Posterior cingulate gyrus (tissue), 11 donors: ENCODE data around the gene PLEKHA7.
A peak's percentile ranks its signal among the peaks of the same experiment; 100 is the strongest.

Source experiments
- DNase-seq, 10 donors: peaks; one replicate each; pipeline versions ENCODE4 v3.0.0 to v3.0.0-alpha.2; 2020 to 2021; ENCODE audit warnings: mixed read lengths in 3 of 10
- intact Hi-C: fragments of 100-400 bp; cut with DNase I; formaldehyde crosslinking; loops from one replicate; pipeline ENCODE4 v1.15.1; 2023

PLEKHA7 gene

DNA sequence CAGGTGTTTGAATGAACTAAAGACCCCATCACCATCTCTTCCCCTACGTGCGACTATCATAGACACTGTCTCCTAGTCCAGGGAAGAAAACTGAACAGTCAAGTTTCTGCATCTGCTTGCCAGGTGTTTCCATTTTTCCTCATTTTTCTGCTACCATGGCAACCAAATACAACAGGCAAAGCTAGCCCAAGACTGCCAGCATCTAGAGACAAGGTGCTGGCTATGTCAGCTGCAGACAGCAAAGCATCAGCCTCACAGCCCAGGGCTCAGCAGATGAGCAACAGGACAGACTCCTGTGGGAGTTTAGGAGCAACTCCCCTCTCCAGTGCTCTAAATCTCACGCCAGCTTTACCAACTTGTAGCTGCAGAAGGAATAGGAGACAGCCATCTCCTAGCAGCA lies 151.5 kb downstream of the PLEKHA7 start:
- DNase-seq: peak in 1 of 10 donors; percentile 80
- intact Hi-C loops: no loop called here

- no peak for DNase-seq
- intact Hi-C loops: no loop called here
Measured at GRCh38 chr11:16861862-16862261, 152.4 kb downstream of the PLEKHA7 start.

- DNase-seq: no peak
- intact Hi-C loops: no loop called here
Measured at GRCh38 chr11:16860617-16861016, 153.6 kb downstream of the PLEKHA7 start.

DNA sequence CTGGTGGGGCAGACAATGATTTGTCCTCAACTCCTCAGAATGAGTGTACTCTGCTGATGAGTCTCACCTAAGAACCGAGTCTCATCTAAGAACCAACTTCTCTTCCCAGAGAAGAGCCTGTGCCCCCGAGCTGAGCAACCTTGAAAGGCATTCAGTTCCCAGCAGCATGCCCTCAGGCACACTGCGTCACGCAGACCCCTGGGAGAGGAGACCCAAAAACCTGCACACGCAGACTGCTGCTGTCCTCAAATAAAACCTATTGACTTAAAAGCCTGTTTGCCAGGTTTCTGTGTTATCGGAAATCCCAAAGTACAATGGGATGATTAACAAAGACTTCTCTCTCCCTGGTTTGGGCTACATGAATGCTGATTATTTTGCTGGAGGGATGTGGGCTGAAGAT lies 154.6 kb downstream of the PLEKHA7 start:
- intact Hi-C loops: no loop called here
- no peak for DNase-seq

DNA sequence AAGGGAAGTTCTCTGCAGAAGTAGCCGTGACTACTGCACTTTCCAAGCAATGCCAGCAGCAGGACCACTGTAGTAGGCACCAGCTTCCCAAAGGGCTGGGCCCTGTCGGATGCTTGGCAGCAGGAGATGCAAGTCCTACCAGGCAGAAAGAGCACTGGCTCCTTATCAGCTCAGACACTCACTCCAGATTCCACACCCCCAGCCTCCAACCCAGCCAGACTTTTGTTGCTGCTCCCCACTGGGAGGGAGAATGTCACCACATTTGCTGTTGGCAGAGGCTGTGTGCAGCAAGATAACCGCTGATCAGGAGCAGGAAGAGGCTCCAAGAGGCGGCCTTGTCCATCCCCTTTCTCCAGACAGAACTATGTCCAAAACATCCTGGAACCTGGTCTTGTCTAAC lies 157.0 kb downstream of the PLEKHA7 start:
- intact Hi-C loops: no loop called here
- no peak for DNase-seq

DNA sequence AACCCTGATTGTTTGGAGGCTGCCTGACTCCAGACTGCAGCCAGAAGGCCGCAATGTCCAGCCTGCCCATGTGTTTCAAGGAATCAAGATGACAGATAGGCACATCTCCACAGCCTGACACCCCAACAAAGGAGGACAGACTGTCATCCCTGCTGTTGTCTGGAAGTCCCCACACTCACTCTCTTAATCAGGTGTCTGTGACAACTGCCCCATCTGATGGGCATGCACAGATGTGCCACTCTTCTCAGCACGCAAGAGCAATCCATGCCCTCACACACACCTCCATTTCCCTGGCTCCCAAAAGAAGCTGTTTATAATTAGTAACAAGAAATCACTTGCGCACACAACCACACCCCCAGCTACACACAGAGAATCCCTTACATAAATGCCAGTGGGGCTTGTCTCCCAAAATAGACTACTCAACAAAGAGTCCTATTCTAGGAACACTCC lies 158.2 kb downstream of the PLEKHA7 start:
- intact Hi-C loops: no loop called here
- no peak for DNase-seq

DNA sequence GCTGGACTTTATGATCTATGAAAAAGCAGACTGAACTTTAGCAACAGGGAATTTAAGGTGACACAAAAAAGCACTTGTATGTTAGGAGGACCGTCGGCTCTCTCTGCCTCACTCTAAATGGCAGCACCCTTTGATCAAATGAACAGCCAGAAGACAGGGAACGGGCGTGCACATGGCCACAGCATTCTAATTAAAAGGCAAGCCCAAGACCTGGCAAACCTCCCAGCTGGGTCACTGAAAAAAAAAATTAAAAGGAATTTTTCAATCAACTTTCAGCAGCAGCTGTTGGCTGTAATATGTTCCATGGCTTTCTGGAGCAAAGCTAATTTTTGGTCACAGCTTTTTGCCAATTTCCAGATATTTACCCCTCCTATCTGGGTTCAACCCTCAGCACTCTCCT lies 159.2 kb downstream of the PLEKHA7 start:
- intact Hi-C loops: no loop called here
- no peak for DNase-seq

DNA sequence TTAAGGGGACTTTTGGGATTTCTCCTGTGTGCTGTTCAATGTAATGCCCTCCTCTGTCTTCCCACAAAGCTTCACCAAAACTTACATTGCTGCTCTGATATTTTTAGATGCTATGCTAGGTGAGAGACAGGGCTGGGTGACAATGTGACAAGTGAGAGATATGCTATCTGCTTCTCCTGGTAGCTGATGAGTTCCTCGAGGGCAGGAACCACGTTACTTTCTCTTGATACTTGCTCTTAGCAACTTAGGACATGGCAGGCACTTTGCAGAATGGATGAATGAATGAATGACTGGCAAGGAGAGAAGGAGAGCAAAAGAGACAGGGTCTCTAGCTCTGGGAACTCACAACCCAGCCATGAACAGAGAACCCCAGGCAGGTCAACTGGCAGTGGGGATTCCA lies 160.4 kb downstream of the PLEKHA7 start:
- DNase-seq: no peak
- intact Hi-C loops: no loop called here

- no peak for DNase-seq
- intact Hi-C loops: no loop called here
Measured at GRCh38 chr11:16853266-16853665, 160.9 kb downstream of the PLEKHA7 start.

DNA sequence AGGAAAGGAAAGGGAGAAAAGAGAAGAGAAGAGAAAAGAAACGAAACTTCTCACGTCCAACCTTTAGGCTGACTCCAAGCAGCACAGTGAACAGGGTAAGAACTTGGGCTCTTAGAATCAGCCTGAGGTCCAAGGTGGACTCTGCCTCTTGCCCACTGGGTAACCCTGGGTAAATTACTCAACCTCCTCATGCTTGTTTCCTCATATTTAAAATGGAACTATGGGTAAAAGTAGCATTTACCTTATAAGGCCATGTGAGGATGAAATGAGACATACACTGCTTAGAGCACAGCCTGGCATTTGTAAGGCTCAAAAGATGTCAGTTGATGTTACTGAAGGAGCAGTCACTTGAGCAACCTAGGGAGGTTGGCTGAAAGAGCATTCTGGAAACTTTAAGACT lies 167.9 kb downstream of the PLEKHA7 start:
- intact Hi-C loops: no loop called here
- no peak for DNase-seq

DNA sequence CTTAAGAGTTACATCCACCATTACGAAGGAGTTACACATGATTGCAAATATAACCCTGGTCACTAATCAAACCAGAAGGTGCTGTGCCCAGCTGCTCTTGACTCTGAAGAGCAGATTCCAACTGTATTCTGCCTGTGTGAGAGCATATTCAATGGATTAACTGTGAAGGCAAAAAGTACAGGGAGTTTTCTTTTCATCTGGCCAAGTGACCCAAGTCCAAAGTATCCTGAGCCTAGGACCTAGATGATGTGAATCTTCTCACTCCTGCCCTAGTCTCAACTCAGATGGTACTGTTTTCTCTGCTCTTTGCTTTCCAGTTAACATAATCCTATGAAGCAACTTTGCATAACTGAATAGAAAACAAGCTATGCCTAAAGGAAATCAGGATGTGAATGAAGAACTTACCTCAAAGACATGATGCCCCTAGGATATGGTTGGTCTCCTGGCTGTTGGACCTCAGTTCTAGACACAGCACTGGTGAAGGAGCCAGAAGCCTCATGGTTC lies 169.9 kb downstream of the PLEKHA7 start:
- intact Hi-C loops: no loop called here
- DNase-seq: no peak

- DNase-seq: no peak
- intact Hi-C loops: no loop called here
Measured at GRCh38 chr11:16843294-16843693, 170.9 kb downstream of the PLEKHA7 start.

DNA sequence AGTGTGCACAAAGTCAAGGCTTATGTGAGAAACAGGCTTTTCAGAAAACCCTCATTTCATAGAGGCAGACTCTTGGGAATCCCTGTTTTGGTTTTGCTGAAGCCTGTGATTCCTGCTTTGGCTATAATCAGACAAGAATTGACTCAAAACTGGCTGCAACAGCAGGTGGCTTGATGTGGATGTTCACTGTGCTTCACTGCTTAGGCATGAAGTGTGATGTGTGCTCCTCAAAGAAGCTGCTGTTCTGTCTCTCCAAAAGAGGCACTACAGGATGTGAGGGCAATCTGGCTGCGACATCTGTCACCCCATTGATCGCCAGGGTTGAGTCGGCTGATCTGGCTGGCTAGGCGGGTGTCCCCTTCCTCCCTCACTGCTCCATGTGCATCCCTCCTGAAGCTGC lies 172.2 kb downstream of the PLEKHA7 start:
- no peak for DNase-seq
- intact Hi-C loops: no loop called here

GRCh38 chr11:16841481-16841880 lies 172.7 kb downstream of the PLEKHA7 start:
- intact Hi-C loops: no loop called here
- no peak for DNase-seq

GRCh38 chr11:16840951-16841350 lies 173.3 kb downstream of the PLEKHA7 start:
- no peak for DNase-seq
- intact Hi-C loops: no loop called here

DNA sequence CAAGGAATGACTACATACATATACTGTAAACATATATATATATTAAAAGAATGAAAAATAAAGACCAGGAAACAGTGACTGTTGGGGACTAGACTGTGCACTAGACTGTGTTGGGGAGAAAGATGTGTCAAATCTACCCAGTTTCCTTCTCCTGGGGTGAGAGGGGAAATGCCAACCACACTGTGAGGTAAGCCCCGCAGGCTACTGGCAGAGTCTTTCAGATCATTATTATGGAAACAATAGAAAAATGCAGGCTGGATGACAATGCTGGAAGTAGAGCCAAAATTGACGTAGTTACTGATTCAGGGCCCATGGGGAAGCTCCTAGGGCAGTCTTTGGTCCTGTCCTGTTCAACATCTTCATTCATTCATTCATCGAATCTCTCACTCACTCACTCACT lies 174.4 kb downstream of the PLEKHA7 start:
- intact Hi-C loops: no loop called here
- DNase-seq: no peak

DNA sequence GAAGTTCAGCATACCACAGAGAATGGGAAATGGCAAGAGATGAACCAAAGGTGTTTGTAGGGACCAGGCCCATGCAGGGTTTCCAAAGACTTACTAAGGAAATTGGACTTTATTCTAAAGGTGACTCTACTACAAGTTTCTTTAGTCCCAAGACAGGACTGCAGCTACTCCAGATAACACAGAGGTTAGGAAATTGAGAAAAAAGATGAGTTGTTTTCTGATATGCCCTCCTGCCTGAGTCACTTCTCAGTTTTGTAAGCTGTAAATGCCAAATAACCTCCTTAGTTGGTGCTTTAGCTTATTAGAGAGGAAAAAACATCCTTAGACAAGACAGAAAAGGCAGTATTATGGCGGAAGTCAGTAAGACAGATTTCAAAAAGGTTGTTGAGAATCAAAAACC lies 179.8 kb downstream of the PLEKHA7 start:
- intact Hi-C loops: no loop called here
- no peak for DNase-seq

DNA sequence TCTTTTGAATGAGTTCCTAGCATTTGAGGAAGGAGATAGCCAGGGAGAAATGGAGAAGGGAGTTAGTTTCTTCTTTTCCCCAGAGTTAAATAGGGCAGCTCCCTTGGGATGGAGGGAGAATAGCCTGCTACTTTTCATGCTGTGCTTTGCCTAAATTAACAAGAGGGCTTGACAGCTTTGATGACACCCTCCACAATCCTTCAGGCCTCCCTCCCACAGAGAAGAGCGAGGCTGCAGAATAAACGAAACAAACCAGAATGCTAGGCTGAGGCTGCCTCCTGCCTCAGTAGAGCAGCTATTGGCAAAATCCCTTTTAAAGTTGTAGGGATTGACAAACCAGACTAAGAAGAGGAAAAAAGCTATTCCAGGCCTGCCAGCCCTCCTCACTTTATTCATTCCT lies 181.2 kb downstream of the PLEKHA7 start:
- no peak for DNase-seq
- intact Hi-C loops: no loop called here

DNA sequence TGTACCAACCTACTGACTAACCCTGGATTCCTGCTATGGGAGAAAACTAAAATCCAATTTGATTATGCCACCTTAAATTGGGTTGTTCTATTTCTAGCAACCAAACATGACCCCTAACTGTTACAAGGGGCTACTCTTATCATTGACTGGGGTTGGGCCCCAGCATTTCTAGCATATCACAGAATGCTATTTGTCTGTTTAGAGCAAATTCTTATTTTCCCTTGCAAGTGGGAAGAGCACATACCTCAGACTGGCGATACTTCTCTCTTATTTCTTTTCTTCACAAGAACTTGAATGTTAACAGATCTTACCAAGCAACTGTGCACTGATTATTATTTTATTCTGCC lies 182.0 kb downstream of the PLEKHA7 start:
- intact Hi-C loops: no loop called here
- DNase-seq: no peak

DNA sequence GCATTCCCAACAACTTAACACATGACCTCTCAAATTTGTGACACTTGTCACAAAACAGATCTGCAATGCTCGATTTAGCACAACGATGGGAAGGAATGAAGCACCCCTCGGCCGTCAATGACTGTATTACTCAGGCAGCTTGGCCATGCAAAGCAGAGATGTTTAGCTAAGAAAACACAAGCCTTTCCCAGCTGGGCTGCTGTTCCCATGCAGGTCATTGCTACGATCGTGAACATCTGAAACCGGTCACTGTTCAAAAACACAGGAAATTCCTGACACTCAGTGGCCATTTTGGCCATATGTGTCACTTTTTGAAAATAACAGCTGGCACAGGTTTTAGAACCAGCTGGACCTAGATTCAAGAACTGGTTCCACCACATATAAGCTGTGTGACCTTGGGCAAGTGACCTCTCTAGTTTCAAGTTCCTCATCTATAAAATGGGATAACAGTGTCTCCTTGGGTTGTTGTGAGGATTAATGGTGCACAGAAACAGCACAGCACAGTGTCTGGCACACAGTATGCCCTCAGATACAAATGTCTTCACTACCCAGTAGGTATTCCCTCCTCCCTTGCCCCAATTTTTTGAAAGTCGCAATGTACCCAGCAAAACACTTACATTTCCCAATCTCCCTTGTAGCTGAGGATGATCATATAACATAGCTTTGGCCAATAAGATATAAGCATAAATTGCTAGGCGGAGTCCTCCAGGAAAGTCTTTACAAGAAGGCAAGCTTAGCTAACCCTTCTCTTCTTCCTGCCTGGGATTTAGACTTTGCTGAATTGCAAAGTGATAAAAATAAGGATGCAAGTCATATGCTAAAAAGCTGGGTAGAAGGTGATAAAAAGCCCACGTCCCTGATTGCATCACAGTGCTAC lies 182.7 kb downstream of the PLEKHA7 start:
- no peak for DNase-seq
- intact Hi-C loops: no loop called here

GRCh38 chr11:16827139-16827538 lies 187.1 kb downstream of the PLEKHA7 start:
- no peak for DNase-seq
- intact Hi-C loops: no loop called here

- intact Hi-C loops: no loop called here
- no peak for DNase-seq
Measured at GRCh38 chr11:16825968-16826367, 188.2 kb downstream of the PLEKHA7 start.

DNA sequence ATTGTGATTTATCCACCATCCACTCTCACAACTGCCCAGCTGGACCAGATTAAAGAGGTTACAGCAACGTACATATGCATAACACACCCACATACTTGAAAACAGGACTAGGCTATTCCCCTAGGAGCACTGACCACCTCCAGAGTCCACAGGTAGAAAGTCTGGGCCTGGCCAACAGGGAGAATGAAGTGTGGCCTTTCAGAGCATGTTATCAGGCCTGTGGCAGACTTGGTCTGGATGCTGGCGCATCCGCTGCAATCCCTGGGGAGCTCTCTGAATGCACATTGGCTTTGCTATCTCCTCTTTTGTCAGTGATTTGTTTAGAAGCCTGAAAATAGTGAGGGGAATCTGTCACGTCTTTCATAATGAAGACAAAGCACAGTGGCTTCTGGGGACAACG lies 189.1 kb downstream of the PLEKHA7 start:
- no peak for DNase-seq
- intact Hi-C loops: no loop called here
